OCI-LY1 (cell line): ENCODE results near the gene TGFBR2.

Experiments
- CTCF ChIP-seq: fragments of 200-600 bp; sonication (generic), shearing (Covaris generic); IDR thresholded peaks from 2 replicates; pipeline ENCODE4 v1.5.1; 2017; ENCODE audit warnings: mild to moderate bottlenecking, antibody characterized with exemption, low read length, moderate library complexity, mixed read lengths
- EZH2 ChIP-seq: fragments of 200-600 bp; sonication (generic), shearing (Covaris generic); IDR thresholded peaks from 2 replicates; pipeline ENCODE4 v1.8.0; 2017; ENCODE audit warnings: borderline replicate concordance, mixed run types, mild to moderate bottlenecking, antibody characterized with exemption, low read length, moderate library complexity, mixed read lengths

GRCh38 chr3:30657914-30658313, 51.5 kb downstream of the TGFBR2 start:
- TF ChIP-seq CTCF (no peak), EZH2 (no peak)
